Measurements from ENCODE around the gene HNRNPU.

Gene HNRNPU

DNA sequence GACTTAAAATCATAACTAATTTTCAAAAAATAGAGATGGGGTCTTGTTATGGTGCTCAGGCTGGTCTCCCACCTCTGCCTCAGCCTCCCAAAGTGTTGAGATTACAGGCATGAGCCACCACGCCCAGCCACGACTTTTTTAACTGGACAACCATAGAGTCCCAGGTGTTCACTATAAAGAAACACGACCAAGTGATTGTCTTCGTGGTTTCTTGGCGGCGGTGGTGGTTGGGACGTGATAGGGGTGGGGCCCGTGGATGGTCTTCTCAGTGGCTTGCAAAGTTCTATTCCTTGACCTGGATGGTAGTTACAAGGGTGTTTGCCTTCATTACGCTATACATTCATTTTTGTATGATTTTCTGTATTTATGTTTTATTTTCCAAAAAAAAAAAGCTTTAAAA is 63.5 kb downstream of the HNRNPU start:
- no peak for DNase-seq

Data from CD4-positive, alpha-beta T cell treated with Interleukin-6 for 4 hours (primary cell).